Urinary bladder (tissue), 4 donors: Measurements from ENCODE around the gene SPX. TPM values are rescaled to one million over a fixed set of nuclear protein-coding genes. Genes with fewer than 3 reads are reported as not detected.

ENCODE experiments used
- DNase-seq: peaks from one replicate; pipeline ENCODE4 v3.0.0-alpha.2; 2015; ENCODE audit errors: extremely low spot score
- H3K27ac ChIP-seq: one replicate; pipeline ENCODE4 v1.5.1; 2013; ENCODE audit warnings: low read depth, mild to moderate bottlenecking, moderate library complexity
- H3K36me3 ChIP-seq: one replicate; pipeline ENCODE4 v1.6.1; 2013; ENCODE audit warnings: mild to moderate bottlenecking, moderate library complexity; ENCODE audit not compliant: insufficient read depth
- H3K4me1 ChIP-seq: one replicate; pipeline ENCODE4 v1.6.1; 2013; ENCODE audit warnings: mild to moderate bottlenecking, moderate library complexity; ENCODE audit not compliant: insufficient read depth
- H3K4me3 ChIP-seq: one replicate; pipeline ENCODE4 v1.5.1; 2013; ENCODE audit warnings: low read depth, low read length
- WGBS: extraction: QIAGEN DNeasy Blood & Tissue Kit; methylation state at CpG from one replicate; pipeline ENCODE4 v1.1.7; 2013; 5-methylcytosine and 5-hydroxymethylcytosine counted together
- polyA plus RNA-seq: library from polyadenylated mRNA; stranded (reverse); fragments of 200-250 nt; gene quantifications from one replicate; pipeline ENCODE4 v1.2.3, GENCODE V29; 2013
- total RNA-seq: library from RNA; depleted of rRNA; stranded (reverse); fragments of >200 nt; gene quantifications from one replicate; pipeline ENCODE4 v1.2.3, GENCODE V29; 2014
- donor health status: healthy with polysubstance abuse.
- donor health status: healthy.

SPX gene
- total and polyA plus RNA-seq, 2 donors, result 0.33 to 0.95 TPM

- no peak overlapping the region for H3K4me3 ChIP-seq
- H3K4me1 ChIP-seq, result no peaks in the 10 kb centered on the region
- peak; percentile 1 for DNase-seq
- H3K36me3 ChIP-seq, result no peaks in the 10 kb centered on the region
- WGBS, result 76% methylated on average over 2 of the region's 2 CpGs
- H3K27ac ChIP-seq, result no peak overlapping the region
These were observed 50.3 kb downstream of the SPX start for GRCh38 chr12:21576431-21576830.

- DNase-seq, result no peak
- Histone ChIP-seq H3K4me1 (no peaks in the 10 kb centered on the region), H3K36me3 (no peaks in the 10 kb centered on the region), H3K4me3 (no peak overlapping the region), H3K27ac (no peak overlapping the region)
- 86% methylated on average over 1 of the region's 1 CpG for WGBS
These were observed 51.4 kb downstream of the SPX start for GRCh38 chr12:21577516-21577915.

- no peaks in the 10 kb centered on the region for H3K4me1 ChIP-seq
- H3K36me3 ChIP-seq, result no peaks in the 10 kb centered on the region
- no peak for DNase-seq
- 83% methylated on average over 4 of the region's 4 CpGs for WGBS
- no peak overlapping the region for H3K4me3 ChIP-seq
- no peak overlapping the region for H3K27ac ChIP-seq
These were observed 54.8 kb downstream of the SPX start for GRCh38 chr12:21580748-21581516.

Other genes with a start within 250 kb of the SPX start
- not detected for gene SLCO1A2, start 191.4 kb upstream of the SPX start, total RNA-seq
- gene SLCO1A2, start 191.4 kb upstream of the SPX start, polyA plus RNA-seq, result not detected
- not detected for gene IAPP, start 153.4 kb upstream of the SPX start, total RNA-seq
- not detected for gene IAPP, start 153.4 kb upstream of the SPX start, polyA plus RNA-seq
- 28.8 TPM for gene PYROXD1, start 88.6 kb upstream of the SPX start, total RNA-seq
- gene PYROXD1, start 88.6 kb upstream of the SPX start, polyA plus RNA-seq, result 12.4 TPM
- gene RECQL, start 24.7 kb upstream of the SPX start, total RNA-seq, result 77.3 TPM
- gene RECQL, start 24.7 kb upstream of the SPX start, polyA plus RNA-seq, result 30.1 TPM
- gene GOLT1B, start 24.5 kb upstream of the SPX start, total RNA-seq, result 80.0 TPM
- gene GOLT1B, start 24.5 kb upstream of the SPX start, polyA plus RNA-seq, result 37.9 TPM
- not detected for gene GYS2, start 78.6 kb downstream of the SPX start, total RNA-seq
- gene GYS2, start 78.6 kb downstream of the SPX start, polyA plus RNA-seq, result 0.04 TPM
- 356 TPM for gene LDHB, start 131.5 kb downstream of the SPX start, total RNA-seq
- 465 TPM for gene LDHB, start 131.5 kb downstream of the SPX start, polyA plus RNA-seq
- 30.3 TPM for gene KCNJ8, start 248.4 kb downstream of the SPX start, total RNA-seq
- 26.5 TPM for gene KCNJ8, start 248.4 kb downstream of the SPX start, polyA plus RNA-seq